H4 (cell line): ENCODE data around the gene EFEMP1. TPM values are rescaled to one million over a fixed set of nuclear protein-coding genes. Genes with fewer than 3 reads are reported as not detected.
"Not testable (repeated sequence)": the region's sequence is repeated elsewhere in the genome, so short reads cannot be mapped to it uniquely, and the experiment has no call there.

ENCODE experiments used
- DNase-seq: peaks from one replicate; pipeline ENCODE4 v3.0.0-alpha.2; 2015; ENCODE audit warnings: low spot score
- total RNA-seq: library from RNA; depleted of rRNA; stranded (reverse); fragments of >200 nt; shearing (Covaris generic); gene quantifications from 2 replicates; pipeline ENCODE4 v1.2.3, GENCODE V29; 2014; rRNA removed

EFEMP1 gene
- total RNA-seq, 1 experiment from 2014 or later: 2.0 TPM

- DNase-seq: not testable (repeated sequence)
Observed at GRCh38 chr2:55831671-55832410, 91.7 kb downstream of the EFEMP1 start.

GRCh38 chr2:55827855-55828254 is 95.7 kb downstream of the EFEMP1 start:
- DNase-seq: no peak

GRCh38 chr2:55827428-55827827 is 96.2 kb downstream of the EFEMP1 start:
- DNase-seq: not testable (repeated sequence)

GRCh38 chr2:55826246-55826645 is 97.3 kb downstream of the EFEMP1 start:
- no peak for DNase-seq

GRCh38 chr2:55824551-55825096 is 99.0 kb downstream of the EFEMP1 start:
- no peak for DNase-seq

Other genes starting within 250 kb of the EFEMP1 start
- gene PNPT1, start 229.9 kb downstream of the EFEMP1 start, total RNA-seq: 29.4 and 32.8 TPM in 2 replicates